ENCODE data around the gene STX19. TPM values are rescaled to one million over a fixed set of nuclear protein-coding genes. Genes with fewer than 3 reads are reported as not detected.

STX19 gene
- total and polyA plus RNA-seq, 7 donors = not detected

DNA sequence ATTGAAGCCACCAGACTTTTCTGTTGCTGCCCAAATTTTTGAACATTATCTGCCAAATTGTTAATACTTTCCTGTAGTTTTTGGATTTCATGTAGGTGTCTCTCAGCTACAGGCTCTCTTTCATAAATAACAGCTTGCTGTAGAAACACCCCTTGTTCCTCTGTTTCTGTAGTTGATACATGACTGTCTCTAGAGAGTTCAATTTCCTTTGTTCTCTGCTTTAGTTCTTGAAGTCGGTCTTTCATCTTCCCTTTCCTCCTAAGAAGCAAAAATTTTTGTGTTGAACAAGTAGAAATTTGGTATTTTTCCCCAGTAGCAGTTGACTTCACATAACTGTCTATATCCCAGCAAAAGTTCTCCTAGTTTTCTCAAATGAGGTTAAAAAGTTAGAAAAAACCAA is 13.4 kb downstream of the STX19 start:
- H3K4me3 ChIP-seq = no peak overlapping the region
- TF ChIP-seq, protein P1, sequence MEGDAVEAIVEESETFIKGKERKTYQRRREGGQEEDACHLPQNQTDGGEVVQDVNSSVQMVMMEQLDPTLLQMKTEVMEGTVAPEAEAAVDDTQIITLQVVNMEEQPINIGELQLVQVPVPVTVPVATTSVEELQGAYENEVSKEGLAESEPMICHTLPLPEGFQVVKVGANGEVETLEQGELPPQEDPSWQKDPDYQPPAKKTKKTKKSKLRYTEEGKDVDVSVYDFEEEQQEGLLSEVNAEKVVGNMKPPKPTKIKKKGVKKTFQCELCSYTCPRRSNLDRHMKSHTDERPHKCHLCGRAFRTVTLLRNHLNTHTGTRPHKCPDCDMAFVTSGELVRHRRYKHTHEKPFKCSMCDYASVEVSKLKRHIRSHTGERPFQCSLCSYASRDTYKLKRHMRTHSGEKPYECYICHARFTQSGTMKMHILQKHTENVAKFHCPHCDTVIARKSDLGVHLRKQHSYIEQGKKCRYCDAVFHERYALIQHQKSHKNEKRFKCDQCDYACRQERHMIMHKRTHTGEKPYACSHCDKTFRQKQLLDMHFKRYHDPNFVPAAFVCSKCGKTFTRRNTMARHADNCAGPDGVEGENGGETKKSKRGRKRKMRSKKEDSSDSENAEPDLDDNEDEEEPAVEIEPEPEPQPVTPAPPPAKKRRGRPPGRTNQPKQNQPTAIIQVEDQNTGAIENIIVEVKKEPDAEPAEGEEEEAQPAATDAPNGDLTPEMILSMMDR (IDR thresholded peaks at IDR 0.05) = no peak
- 68 to 85% (median 76%) methylated on average over 1 of the region's 1 CpG for WGBS, 3 donors
- no peak overlapping the region for H3K27ac ChIP-seq
- ATAC-seq = no peak
- H3K27me3 ChIP-seq (ENCODE audit: insufficient read depth in 3 of 3, low read length in 2 of 3) = no peaks in the 10 kb centered on the region
- no peaks in the 10 kb centered on the region for H3K4me1 ChIP-seq
- intact Hi-C loops (cut with DNase I) = no loop called here
- H3K9me3 ChIP-seq = no peaks in the 10 kb centered on the region
- DNase-seq = no peak
- no peaks in the 10 kb centered on the region for H3K36me3 ChIP-seq (ENCODE audit: insufficient read depth in 1 of 2, low read depth in 1 of 2)

DNA sequence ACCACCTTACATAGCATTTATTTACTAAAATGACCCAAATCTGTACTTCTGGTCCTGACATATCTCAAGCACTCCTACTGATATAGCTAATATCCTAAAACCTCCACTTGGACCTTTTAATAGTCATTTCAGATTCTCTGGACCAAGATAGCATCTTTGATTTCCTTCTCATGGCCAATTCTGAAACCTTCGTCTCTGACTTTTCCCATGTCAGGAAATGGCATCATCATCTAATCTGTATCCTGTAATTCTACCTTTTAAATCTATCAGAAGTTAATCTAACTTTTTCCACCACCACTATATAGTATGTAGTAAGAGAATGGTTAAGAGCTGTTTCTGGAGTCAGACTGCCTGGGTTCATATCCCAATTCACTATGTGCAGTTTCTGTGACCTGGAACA is 16.2 kb downstream of the STX19 start:
- intact Hi-C loops (cut with DNase I) = no loop called here
- Histone ChIP-seq H3K9me3 (no peaks in the 10 kb centered on the region), H3K4me1 (no peaks in the 10 kb centered on the region), H3K27me3 (ENCODE audit: insufficient read depth in 3 of 3, low read length in 2 of 3) (no peaks in the 10 kb centered on the region), H3K4me3 (no peak overlapping the region), H3K27ac (no peak overlapping the region), H3K36me3 (ENCODE audit: insufficient read depth in 1 of 2, low read depth in 1 of 2) (no peaks in the 10 kb centered on the region)
- DNase-seq (no peak), ATAC-seq (no peak)
- TF ChIP-seq, protein P1 (IDR thresholded peaks at IDR 0.05) = no peak
- 77 to 83% (median 80%) methylated on average over 1 of the region's 1 CpG for WGBS, 3 donors

DNA sequence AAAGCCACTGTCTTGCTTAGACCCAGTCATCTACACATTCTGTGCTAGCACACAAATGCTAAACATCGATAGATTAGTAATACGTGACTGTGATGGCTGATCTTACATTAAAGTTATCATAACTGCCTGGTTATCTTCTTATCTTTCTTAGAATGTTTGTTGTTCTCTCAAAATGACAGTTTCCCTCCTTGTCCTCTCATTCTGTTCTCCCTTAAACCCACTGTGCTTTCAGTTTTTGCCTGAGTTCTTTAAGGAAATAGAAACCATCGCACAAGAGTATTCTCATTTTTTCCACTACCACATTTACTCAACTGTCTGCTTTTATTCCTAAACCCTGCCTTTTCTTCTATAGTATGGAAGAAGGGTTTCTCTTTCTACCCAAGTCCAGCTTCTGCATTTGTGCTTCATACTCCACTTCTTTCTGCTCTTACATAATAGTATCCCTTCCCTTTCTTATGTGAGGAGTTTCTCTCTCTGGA is 17.1 kb downstream of the STX19 start:
- Histone ChIP-seq H3K9me3 (no peaks in the 10 kb centered on the region), H3K4me1 (no peaks in the 10 kb centered on the region), H3K4me3 (no peak overlapping the region), H3K36me3 (ENCODE audit: insufficient read depth in 1 of 2, low read depth in 1 of 2) (no peaks in the 10 kb centered on the region), H3K27me3 (ENCODE audit: insufficient read depth in 3 of 3, low read length in 2 of 3) (no peaks in the 10 kb centered on the region), H3K27ac (no peak overlapping the region)
- 94 to 95% (median 95%) methylated on average over 3 of the region's 3 CpGs for WGBS, 3 donors
- TF ChIP-seq, protein P1 (IDR thresholded peaks at IDR 0.05) = no peak
- DNase-seq (no peak), ATAC-seq (no peak)
- intact Hi-C loops (cut with DNase I) = no loop called here

DNA sequence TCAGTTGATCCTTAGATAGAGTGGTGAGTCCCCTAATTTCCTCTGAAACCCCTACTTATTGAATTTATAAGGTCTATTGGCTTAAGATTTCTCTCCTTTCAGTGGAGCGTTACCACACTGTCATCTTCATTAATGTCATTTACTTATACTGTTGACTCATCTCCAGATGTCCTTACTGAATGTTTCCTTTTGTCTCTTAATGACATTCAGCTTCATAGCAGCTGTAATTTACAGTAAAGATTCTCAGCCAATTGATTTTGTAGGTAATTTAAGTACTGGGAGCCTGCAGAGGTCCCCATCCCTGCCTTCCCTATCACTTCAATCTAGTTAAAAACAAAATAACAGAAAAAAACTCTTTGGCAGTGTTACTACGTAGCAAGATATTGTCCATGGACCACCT is 18.8 kb downstream of the STX19 start:
- intact Hi-C loops (cut with DNase I) = no loop called here
- WGBS, 3 donors = 95 to 100% (median 97%) methylated on average over 2 of the region's 2 CpGs

DNA sequence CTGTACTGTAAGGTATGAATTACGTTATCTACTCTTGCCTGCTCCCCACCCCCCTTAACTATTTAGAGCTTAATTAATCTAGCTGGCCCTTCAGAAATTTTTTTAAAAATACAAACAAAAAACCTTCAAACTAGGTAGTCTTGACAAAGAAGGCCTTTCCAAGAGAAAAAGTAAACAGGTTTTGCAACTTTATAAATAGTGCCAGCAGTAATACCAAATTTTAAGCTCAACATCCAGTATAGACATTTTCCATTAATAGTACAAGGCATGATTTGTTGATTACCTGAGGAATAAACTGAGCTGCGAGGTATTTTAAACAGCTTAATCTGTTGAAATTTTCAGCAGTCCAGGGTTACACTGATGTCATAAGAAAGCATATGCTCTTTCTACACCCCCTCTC is 20.1 kb downstream of the STX19 start:
- no peak for ATAC-seq
- H3K4me3 ChIP-seq = no peak overlapping the region
- TF ChIP-seq, protein P1 (IDR thresholded peaks at IDR 0.05) = no peak
- intact Hi-C loops (cut with DNase I) = no loop called here
- no peaks in the 10 kb centered on the region for H3K9me3 ChIP-seq
- no peak for DNase-seq
- H3K36me3 ChIP-seq (ENCODE audit: insufficient read depth in 1 of 2, low read depth in 1 of 2) = no peaks in the 10 kb centered on the region
- no peak overlapping the region for H3K27ac ChIP-seq
- WGBS, 3 donors = 90% methylated on average over 2 of the region's 2 CpGs
- H3K4me1 ChIP-seq = peaks cover 4% of the 10 kb centered on the region
- no peaks in the 10 kb centered on the region for H3K27me3 ChIP-seq (ENCODE audit: insufficient read depth in 3 of 3, low read length in 2 of 3)

More for the DNA sequence above, 18.8 kb downstream of the STX19 start:
- TF ChIP-seq, protein P1 (IDR thresholded peaks at IDR 0.05) = no peak
- Histone ChIP-seq H3K27ac (no peak overlapping the region), H3K27me3 (ENCODE audit: insufficient read depth in 3 of 3, low read length in 2 of 3) (no peaks in the 10 kb centered on the region), H3K9me3 (no peaks in the 10 kb centered on the region), H3K4me3 (no peak overlapping the region), H3K36me3 (ENCODE audit: insufficient read depth in 1 of 2, low read depth in 1 of 2) (no peaks in the 10 kb centered on the region), H3K4me1 (peaks cover 1% of the 10 kb centered on the region)
- ATAC-seq = no peak
- no peak for DNase-seq

All from psoas muscle (tissue), 8 donors.